ENCODE data around the gene DNAJC13.

Gene DNAJC13

GRCh38 chr3:132486099-132486498 is 68.8 kb downstream of the DNAJC13 start:
- DNase-seq (ENCODE audit: low read depth) = no peak

- DNase-seq (ENCODE audit: low read depth) = no peak
Observed at GRCh38 chr3:132488151-132488550, 70.8 kb downstream of the DNAJC13 start.

DNA sequence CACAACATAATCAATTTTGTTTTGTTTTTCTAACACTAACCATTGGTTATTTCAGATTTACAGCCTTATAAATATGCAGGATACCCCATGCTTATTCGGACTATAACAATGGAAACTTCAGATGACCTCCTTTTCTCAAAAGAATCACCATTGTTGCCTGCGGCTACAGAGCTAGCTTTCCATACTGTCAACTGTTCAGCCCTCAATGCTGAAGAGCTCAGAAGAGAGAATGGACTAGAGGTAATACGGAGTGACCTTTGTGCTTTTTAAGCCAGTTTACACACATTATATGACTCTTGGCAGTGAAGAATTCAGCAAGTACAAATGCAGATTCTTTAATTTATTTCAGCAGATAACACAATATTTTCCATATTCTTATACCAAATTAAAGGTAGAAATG is 81.8 kb downstream of the DNAJC13 start:
- DNase-seq (ENCODE audit: low read depth) = no peak

GRCh38 chr3:132503559-132503958 is 86.3 kb downstream of the DNAJC13 start:
- no peak for DNase-seq (ENCODE audit: low read depth)

DNA sequence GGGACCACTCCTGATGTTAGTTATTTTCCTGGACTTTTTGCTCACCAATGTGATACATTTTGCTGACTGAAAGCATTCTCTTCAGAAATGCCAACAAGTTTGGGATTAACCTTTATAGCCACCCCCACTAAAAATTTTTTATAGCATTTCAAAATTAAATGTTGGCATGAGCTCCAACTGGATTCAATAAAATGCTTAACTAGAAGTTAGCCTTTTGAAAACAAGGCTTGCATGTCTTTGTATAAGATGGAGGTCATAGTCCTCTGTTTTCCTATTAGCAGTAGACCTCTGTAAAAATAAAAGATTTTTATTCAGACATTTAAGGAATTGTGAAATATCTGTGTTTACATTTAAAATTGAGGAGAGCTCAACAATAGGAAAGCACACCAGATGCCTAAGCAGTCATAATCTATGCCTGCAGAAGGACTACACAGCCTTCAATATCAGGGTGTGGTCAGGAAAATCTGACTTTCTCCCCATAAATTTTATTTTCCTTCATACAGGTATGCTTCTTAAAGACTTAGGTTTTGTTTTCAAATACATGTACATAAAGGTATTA is 87.2 kb downstream of the DNAJC13 start:
- DNase-seq (ENCODE audit: low read depth) = no peak

DNA sequence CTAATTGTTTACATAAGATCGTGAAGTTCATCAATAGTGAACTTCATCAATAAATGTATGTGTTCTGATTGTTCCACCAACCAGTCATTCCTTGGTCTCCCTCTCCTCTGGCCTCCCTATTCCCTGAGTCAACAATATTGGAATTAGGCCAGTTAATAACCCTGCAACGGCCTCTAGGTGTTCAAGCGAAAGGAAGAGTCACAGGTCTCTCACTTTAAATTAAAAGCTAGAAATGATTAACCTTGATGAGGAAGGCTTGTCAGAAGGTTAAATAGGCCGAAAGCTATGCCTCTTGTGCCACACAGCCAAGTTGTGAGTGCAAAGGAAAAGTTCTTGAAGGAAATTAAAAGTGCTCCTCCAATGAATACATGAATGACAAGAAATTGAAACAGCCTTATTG is 90.4 kb downstream of the DNAJC13 start:
- no peak for DNase-seq (ENCODE audit: low read depth)

DNA sequence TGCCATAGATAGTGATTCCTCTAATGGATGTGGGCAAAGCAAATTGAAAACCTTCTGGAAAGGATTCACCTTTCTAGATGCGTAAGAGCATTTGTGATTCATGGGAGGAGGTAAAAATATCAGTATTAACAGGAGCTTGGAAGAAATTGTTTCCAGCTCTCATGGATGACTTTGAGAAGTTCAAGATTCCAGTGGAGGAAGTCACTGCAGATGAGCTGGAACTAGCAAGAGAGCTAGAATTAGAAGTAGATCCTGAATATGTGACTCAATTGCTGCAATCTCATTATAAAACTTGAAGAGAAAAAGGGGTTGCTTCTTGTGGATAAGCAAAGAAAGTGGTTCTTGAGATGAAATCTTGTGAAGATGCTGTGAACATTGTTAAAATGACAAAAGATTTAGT is 91.8 kb downstream of the DNAJC13 start:
- DNase-seq (ENCODE audit: low read depth) = no peak

- DNase-seq (ENCODE audit: low read depth) = no peak
Observed at GRCh38 chr3:132509506-132509905, 92.2 kb downstream of the DNAJC13 start.

GRCh38 chr3:132513057-132513456 is 95.8 kb downstream of the DNAJC13 start:
- DNase-seq (ENCODE audit: low read depth) = no peak

DNA sequence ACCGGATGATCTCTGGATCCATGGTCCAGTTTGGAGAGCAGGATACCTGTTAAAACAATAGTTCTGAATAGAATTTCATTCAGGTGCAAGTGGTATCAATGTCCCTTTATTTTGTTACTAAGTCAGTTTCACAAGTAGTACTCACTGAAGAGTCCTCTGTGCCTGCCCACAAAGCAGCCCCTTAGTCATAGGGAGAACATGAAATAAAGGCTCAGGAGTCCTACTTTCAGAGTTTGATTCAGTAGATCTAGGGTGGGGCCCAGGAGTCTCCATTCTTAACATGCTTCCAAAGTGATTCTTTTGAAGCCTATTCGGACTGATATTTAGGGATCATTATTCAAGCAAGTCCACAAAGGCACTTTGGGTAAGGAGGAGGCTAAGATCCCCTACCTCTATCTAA is 100.0 kb downstream of the DNAJC13 start:
- DNase-seq (ENCODE audit: low read depth) = no peak

- no peak for DNase-seq (ENCODE audit: low read depth)
Observed at GRCh38 chr3:132519914-132520313, 102.6 kb downstream of the DNAJC13 start.

GRCh38 chr3:132521901-132522300 is 104.6 kb downstream of the DNAJC13 start:
- no peak for DNase-seq (ENCODE audit: low read depth)

DNA sequence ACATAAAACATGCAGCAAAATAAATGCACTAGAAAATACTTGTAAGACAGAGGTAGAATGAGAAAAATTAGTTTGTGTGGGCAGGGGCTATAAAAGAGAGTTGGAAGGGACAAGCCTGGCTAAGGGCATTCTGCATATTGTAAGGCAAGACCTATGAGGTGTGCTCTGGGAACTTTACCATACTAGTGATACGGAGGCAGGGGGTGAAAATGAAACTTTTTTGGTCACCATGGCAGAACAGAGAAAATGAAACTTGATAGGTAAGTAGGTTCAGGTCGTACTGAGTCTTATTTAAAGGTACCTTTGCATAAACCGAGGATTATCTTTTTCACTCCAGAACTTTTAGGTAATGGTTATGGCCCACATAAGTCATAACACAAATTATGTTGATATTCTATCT is 105.1 kb downstream of the DNAJC13 start:
- DNase-seq (ENCODE audit: low read depth) = no peak

DNA sequence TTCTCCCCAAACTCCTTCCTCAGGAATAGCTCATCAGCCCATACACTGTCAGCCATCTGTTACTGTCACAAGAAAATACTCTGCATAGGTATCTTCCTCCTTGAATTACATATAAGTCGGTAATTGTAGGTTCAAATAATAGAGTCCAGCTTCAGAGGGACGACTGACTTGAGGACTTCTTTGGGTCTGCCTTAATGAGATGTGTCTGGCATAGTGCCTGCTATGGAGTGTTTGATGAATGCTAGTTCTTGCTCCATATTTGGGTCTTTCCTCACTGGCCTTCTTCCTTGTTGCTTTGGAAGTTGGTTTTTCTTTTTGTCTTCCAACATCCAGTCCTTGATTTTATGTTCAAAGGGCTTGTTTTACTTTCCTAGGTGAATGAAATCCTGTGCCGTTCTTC is 113.3 kb downstream of the DNAJC13 start:
- no peak for DNase-seq (ENCODE audit: low read depth)

DNA sequence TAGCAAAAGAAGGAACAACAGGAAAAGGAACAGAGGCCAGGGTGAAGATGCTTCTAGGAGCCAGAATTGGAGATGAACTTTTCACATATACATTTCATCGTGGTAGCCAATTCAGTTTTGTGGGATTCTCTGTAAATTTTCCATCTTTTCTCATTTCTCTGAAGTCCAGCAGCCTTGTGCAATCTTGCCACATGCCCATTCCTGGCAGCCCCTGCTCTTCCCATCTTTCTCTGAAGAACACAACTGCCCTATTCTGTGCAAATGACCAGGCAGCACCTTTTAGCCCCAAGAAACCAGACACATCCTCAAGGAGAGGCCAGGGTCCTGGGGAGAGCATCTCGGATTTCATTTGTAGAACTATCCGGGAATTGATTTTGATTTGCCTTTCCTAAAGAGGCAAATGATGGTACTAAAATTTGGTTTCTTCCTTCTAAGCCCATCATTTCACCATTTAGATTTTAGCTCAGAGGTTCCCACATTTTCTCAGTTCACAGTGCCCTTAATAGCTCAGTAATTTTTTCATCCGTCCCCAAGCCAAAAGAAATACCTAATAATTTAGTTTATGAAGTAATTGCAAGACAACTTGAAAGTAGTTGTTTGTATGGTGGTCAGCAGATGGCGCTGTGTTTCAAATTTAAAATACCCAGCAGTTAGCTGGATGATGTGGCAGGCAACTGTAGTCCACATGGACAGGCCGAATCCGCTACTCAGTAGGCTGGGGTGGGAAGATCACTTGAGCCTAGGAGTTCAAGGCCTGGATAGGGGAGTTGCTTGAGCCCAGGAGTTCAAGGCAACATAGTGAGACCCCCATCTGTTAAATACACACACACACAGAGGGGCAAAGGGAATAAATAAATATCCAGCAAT is 118.5 kb downstream of the DNAJC13 start:
- DNase-seq (ENCODE audit: low read depth) = peak; percentile 77

- no peak for DNase-seq (ENCODE audit: low read depth)
Observed at GRCh38 chr3:132536442-132537153, 119.3 kb downstream of the DNAJC13 start.

- DNase-seq (ENCODE audit: low read depth) = no peak
Observed at GRCh38 chr3:132537297-132537696, 120.0 kb downstream of the DNAJC13 start.

- no peak for DNase-seq (ENCODE audit: low read depth)
Observed at GRCh38 chr3:132538072-132538471, 120.8 kb downstream of the DNAJC13 start.

DNA sequence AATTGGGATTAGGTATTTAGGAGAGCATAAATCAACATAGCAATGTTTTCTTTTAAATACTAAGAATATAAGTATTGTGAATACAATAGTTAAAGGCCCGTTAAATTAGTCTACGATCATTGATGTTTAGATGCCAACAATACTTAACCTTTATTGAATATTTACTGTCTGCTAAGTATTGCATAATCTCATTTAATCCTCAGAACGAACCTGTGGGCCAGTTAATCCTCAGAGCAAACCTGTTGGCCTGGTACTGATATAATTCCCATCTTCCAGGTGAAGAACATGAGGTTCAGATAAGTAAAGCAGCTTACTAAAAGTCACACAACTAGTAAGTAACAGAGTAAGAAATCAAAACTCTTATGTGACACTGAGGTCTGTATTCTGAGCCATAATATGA is 122.4 kb downstream of the DNAJC13 start:
- no peak for DNase-seq (ENCODE audit: low read depth)

GRCh38 chr3:132542577-132542976 is 125.3 kb downstream of the DNAJC13 start:
- DNase-seq (ENCODE audit: low read depth) = no peak

GRCh38 chr3:132543011-132543739 is 125.9 kb downstream of the DNAJC13 start:
- peak; percentile 91 for DNase-seq (ENCODE audit: low read depth)

DNA sequence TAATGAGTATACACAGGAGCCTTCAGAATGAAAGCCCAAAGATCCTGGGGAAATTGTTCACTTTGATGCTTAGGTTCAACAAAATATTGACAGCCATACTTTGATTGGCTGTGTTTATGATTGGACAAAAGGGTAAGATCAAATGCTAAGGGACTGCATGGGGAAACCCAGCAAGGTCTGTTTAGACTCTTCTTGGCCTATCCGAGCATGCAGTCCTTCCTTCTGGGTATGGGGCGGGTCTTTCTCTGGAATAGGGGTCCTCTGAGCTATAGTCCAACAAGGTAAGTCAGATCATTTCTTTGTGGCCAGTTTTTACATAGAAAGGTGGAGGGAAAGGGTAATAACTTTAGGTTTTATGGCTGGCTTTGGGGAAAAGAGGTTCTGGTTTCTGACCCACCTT is 126.8 kb downstream of the DNAJC13 start:
- DNase-seq (ENCODE audit: low read depth) = no peak

All from non-pigmented ciliary epithelial cell (primary cell).